ENCODE results near the gene VPS37B.
"Not testable (repeated sequence)": the region's sequence is repeated elsewhere in the genome, so short reads cannot be mapped to it uniquely, and the experiment has no call there.

The VPS37B gene

DNA sequence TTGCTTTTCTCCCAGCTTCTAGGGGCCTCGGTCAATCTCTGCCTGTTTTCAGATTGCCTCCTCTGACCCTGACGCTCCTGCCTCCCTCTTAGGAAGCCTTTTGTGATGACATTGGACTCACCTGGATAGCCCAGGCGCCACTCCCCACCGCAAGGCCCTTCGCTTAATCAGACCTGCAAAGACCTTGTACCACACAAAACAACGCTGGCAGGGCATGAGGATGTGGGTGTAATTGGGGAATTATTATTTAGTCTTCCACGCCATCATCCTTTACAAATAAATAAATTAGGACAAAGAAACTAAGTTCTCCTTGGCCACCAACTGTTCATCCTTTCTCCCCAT is 7.7 kb upstream of the VPS37B start:
- DNase-seq, result no peak

DNA sequence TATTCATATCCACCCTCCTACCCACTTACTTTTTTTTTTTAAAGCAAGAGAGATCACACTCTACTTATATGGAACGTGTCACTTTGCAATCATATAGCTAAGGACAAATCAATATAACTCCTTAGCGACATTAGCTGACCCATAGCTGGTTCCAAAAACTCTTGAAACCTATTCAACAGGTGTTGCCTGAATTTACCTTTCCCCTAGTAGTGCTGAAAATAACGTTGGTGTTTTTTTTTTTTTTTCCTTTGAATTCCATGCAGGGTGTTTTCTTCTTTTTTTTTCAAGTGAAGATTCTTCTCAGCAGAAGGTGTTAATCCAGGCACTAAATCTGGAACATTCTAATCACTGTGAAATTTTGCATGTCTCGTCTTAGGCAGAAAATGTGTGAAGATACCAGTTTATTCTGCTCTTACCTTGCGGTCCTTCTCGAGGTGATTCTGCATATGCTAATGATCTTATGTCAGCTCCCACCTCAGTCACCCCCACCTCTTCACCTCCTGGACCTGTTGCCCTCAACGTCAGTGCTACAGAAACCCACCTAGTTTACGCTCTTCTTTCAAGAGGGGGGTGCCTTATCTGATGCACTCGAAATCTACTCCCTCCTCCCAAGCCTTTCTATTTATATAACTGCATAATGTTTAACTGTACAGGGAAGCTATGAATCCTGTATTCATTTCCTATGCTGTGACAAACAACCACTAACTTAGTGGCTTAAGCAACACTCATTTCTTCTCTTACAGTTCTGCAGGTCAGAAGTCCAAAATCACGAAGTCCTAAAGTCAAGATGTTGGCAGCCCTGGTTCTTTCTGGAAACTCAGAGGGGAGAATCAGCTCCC is 7.1 kb upstream of the VPS37B start:
- no peak for DNase-seq

DNA sequence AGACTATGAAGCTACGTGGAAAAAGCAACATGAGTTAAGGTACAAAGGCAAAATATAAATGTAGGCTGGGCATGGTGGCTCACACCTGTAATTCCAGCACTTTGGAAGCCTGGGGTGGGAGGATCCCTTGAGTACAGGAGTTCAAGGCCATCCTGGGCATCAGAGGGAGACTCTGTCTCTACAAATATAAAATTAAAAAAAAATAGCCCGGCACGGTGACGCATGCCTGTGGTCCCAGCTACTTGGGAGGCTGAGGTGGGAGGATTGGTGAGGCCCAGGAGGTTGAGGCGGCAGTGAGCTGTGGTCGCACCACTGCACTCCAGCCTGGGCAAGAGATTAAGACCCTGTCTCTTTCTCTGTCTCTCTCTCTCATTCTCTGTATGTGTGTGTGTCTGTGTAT is 4.0 kb upstream of the VPS37B start:
- no peak for DNase-seq

DNA sequence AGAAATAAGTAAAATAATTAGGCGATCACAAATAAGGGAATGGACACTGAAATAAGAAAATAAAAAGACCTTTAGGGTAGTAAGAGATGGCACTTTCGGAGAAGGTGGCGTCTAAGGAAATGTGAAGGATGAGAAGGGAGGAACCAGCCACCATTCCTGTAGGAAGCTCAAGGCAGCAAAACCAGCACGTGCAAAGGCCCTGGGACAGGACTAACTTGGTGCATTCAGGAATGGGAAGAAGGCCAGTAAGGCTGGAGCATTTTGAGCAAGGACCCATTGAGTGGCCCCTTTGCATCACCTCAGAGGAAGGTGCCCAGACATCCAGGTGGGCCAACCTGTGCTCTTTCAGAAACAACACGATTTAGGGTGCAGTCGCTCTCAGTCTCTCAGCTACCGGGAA is 738 bp upstream of the VPS37B start:
- no peak for DNase-seq

DNA sequence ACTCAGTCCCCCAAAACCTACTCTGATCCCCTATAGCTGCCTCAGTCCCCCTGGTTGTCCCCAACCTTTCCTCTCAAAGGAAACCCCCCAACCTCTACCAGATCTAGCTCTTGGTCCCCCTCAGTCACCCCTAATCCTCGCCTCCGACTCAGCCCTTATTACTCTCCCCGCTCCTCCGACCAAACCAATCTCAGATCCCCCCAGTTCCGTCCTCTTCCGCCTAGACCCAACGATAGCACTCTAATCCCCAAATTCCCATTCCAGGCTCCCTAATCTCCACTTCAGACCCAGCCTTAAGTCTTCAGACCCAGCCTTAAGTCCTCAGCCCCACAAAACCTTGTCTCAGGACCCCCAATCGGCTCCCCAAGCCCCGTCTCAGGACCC is 612 bp downstream of the VPS37B start:
- no peak for DNase-seq

DNA sequence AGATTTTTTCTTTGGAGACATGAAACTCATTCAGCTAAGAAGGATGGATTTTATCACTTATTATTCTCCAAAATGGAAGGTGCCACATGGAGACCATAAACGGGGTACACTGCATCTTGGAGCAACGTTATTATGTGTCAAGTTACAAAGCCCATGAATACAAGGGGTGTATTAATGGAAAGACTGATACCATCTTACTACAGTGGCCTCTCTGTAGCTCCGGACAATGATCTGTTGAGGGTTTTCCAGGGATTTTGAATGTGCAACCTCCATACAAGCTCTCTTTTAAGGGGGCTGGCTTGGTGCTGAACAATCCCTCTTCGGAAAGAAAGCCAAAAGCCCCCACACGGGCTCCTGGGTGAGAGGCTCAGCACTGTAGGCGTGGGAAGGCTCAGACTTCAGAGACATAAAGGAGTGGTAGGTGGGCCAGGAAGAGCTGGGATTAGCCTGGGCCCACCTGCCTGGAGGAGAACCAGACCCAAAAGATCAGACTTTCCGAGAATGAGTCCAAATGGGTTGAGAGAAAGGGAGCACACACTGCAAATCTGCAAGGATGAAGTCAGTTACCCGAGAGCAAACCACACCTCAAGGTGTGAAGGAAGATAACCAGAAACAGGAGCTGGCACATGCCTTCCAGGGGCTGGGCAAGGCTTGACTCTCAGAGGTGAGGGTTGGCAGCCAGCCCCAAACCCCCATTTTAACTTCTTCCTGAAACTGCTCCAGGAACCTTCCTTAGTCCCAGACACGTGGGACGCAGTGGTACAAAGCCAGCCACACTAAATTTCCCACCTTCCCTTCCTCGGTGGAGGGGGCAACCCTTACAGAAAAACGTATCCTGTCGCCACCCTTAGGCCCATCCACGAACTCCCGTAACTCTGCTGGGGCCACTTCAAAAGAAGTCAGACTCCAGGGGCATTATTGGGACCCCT is 1.5 kb downstream of the VPS37B start:
- no peak for DNase-seq

DNA sequence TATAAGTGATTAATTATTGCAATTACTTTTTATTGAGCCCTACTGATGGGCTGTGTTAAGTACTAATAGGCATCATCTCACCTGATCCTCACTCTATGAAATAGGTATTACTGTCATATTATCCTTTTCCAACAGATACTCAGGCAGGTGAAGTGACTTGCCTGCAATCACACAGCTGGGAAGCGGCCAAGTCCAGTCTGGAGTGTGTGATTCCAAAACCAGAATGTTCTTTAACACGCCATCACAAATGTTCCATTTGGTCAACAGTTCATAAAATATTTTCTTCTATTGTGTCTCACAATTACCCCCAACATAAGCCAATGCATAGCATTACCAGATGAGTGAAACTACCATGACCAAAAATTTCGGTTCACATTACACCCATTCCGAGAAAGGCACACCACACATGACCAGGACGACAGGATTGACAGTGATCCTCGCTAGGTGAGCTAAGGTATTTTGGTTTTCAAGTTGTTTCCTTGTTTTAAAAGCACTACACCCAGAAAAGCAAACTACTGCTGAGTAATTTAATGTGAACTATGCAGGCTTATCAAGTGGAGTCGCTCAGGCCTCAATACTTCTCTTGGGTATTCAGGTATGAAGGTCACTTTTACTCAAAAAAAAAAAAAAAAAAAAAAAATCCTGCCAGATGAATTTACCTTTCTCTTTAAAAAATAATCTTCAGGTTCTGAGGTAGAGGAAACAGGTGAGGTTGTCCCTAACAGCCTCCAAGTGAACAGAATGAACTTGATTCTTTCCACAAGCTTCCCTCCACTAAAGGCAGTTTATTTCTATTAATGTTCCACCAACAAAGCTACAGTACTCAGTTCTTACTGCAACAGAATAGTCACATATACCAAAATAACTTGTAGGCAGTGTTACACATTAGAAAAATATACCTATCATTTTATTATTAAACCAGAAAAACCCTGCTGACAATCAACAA is 2.4 kb downstream of the VPS37B start:
- DNase-seq, result no peak

DNA sequence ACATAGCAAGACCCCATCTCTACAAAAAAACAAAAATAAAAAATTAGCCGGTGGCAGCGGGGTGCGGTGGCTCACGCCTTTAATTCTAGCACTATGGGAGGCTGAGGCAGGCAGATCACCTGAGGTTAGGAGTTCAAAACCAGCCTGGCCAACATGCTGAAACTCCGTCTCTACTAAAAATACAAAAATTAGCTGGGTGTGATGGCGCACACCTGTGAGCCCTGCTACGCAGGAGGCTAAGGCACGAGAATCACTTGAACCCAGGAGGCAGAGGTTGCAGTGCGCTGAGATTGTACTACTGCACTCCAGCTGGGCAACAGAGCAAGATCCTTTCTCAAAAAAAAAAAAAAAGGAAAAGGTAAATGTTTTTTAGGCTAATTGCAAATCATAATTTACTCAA is 3.2 kb downstream of the VPS37B start:
- DNase-seq, result not testable (repeated sequence)

DNA sequence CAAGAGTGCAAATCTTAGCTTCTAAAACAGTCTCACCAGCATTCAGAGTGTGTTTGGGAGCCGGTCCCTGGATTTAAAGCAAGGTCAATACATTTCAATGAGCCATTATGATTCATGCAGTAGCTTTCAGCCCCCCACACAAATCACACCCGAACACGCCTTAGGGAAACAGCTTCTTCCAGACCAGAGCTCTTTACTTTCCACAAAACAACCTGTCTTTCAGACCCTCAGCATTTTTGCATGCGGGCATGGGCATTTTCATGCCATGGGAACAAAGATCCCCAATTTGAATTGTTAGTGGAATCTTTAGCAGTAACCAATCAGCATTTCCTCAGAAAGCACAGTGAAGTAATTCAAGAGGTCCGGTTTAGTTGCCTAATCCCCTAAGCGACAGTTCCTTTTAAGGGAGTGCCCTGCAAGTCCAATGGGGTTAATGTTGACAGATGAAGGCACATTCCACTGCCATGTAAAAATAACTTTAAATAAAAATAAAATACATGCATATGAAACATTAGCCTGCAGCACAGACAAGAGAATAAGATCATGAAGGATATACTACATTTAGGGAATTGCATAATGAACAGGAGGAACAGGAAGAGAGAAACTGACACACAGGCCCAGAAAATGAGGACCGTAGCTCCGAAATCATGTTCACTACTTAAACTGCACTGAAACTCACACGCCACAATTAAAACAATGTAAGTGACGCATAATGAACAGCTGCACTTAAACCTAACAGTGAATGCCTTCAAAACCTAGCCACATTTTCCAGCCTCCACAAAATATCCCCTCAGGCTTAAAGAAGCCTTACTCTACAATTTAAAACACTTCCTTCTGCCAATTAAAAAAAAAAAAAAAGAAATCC is 4.0 kb downstream of the VPS37B start:
- DNase-seq, result peak; percentile 52

DNA sequence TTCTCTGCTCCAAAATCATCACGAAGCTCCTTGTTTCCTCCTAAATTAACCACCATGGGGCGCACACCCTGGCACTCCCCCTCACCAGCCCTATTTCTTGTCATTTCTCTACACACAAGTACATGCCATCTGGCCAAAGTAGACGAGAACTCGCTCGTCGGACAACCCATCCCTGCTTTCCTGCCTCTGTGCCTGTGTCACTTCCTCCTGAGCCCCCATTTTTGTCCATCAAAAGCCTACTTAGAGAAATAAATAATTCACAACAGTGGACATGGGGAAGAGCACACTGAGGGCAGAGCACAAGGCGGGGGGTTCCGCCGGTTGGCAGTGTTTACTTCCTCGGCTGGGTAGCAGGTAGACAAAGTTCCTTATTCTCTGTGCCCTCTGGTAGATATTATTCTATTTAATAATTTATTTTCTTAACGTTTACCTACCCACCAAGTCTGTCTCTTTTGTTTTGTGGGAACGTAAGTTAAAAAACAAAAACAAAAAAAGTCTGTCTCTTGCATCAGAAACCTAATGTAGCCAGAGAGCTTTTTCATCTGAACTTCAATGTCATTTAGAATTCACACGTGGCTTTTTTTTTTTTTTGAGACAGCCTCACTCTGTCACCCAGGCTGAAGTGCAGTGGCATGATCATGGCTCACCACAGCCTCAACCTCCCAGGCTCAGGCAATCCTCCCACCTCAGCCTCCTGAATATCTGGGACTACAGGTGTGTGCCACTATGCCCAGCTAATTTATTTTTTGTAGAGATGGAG is 6.0 kb downstream of the VPS37B start:
- DNase-seq, result no peak

DNA sequence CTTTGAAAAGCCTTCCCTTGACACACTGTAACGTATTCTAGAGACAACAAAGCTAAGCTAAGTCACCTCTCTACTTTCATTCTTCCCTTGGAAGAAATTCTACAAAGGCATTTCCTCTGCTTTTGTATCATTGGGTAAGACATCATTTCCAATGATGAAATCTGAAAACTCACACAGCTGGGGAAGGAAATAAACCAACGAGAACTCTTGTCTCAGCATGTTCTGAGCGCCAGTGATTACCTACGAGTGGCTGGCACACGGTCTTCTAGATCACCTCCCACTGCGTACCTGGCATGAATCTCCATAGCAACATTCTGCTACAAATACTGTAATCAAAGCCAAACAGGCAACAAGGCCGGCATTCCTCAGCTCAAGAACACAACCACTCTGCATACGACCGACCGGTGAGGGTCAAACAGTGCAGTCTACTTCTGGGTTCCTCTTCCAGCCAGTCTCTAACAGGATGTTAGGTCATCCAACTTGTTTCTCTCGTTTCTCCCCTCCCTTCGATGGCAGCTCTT is 7.6 kb downstream of the VPS37B start:
- DNase-seq, result peak; percentile 18

DNA sequence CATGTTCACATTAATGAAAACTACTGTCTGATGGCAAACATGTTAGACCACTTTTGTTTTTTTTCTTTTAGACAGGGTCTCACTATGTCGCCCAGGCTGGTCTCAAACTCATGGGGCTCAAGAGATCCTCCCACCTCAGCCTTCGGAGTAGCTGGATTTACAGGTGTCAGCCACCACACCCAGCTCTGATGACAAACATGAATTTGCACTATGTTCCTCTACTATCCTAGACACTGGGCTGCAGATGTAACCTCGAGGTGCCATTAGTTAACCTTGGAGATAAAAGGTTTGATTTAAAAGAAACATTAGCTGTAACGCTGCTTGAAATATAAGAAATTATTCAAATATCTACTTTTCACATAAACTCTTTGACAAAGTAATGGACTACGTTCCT is 8.1 kb downstream of the VPS37B start:
- DNase-seq, result no peak

DNA sequence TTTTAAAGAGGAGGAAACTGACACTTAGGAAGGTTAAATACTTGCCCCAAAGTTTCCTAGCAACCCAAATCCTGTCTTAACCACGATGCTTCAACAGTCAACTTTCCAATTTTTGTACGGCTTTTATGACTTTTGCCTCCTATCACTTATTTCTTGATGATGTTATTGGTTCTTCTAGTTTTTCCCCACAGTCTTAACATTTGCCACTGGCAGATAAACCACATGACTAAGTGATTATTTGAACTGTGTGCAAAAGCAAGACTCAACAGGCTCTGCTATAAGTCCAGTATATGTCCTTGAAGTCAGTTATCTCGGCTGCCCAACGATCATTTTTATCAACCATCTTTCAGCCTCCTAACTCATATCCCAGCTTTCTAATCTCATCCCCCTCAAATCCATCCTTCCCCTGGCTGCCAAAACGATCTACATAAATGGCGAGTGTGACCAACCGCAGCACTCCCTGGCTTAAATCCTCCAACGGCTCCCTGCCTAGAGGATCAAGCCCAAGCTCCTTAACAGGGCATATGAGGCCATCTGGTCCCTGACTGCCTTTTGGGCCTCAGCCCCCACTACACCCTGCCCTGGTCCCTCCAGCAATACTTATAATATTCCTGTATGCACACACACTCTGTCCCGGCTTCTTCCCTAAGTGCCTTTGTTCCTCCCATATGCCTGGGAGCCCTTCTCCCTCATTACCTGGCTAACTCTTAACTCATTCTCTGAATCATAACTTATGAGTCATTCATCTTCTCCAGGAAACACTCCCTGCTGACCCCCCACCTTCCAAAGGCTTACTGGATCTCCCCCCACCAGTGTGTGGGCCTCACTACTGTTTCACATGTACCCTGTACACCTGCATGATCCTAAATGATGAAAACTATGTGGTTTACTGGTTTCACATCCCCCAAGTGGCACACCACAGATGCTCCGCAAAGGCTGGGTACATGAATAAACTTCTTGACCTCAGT is 8.8 kb downstream of the VPS37B start:
- no peak for DNase-seq

DNA sequence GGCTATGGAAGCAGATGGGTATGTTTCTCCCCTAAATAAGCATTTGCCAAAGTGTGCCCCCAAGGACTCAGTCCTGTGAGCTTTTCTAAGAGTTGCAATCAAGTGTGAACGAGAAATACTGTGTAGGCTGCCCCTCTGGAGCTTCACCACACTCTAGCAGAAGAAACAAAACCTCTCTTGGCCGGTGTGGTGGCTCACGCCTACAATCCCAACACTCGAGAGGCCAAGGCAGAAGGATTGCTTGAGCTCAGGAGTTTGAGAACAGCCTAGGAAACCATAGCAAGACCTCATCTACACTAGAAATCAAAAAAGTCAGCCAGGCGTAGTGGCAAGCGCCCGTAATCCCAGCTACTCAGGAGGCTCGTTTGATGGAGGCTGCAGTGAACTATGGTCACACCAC is 9.8 kb downstream of the VPS37B start:
- no peak for DNase-seq

DNA sequence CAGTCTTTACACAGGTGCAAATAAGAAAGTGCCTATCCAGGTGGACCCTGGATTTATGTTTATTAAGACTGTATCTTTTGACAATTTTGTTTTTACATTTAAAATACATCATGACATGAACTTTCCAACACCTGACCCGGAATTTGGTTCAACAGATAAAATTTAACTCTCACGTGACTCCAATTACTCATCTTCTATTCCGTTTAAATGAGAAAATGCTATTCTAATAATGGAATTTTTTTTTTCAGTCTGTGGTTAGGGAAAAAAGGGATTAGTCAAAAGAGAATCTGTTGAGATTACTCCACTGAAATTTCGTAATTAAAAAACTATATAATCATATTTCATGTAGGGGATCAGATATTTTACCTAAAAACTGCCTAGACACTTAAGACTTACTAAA is 11.1 kb downstream of the VPS37B start:
- DNase-seq, result no peak

DNA sequence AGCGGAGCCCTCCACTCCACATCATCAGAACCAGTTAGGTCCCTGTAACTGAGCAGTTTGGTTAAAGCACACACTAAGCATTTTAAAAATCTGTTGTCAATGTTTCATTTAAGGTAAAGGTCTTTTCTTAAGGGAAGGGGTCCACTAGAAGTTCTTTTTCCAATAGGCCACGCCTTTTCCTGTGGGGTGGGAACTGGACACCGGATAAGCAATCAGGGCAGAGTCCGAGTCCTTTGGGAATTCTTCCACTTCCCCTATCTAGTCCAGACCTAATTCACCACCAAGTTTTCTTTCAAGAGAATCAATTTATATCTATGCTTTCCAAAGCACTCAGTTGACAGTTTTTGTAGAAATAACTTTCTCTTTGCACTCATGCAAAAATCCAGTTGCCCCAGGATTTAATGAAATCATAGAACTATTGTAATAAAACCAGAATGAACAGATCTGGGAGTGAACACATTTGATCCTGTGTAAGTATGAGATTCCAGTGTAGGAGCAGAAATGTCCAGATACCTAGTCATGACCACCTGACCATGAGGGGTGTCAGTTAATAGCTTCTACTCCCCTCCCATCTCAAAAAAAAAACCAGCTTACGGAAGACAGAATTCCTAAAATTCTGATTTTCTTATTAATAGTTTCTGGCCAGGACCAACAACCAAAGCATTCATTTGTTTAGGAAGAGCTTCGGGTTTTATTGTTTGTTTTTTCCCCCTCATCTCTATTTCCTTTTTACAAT is 11.7 kb downstream of the VPS37B start:
- DNase-seq, result no peak

DNA sequence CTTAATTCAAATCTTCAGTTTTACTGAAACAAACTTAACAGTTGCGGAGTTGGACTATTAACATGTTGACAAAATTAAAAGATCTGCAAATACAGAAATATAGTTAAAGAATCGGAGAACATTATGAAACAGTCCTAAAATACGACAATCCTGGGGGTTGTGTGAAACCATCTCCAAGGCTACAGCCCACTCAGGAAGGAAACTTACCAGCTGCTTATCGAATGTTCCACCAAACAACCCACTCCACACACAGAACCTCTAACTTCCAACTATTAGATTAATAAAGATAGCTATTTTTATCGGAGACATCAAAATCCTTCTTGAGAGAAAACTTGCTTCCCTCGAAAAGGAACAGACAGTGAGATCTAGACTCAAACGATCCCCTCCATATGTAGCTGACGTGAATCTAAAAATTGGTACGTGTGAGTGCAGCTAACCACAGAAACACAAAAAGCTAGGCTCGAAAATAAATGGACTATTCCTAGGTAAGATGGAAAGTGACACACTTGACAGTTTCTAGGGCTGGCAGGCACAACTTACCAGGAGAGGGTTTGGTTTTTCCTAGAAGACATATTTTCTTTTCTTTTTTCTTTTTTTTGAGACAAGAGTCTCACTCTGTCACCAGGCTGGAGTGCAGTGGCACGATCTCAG is 12.9 kb downstream of the VPS37B start:
- no peak for DNase-seq

DNA sequence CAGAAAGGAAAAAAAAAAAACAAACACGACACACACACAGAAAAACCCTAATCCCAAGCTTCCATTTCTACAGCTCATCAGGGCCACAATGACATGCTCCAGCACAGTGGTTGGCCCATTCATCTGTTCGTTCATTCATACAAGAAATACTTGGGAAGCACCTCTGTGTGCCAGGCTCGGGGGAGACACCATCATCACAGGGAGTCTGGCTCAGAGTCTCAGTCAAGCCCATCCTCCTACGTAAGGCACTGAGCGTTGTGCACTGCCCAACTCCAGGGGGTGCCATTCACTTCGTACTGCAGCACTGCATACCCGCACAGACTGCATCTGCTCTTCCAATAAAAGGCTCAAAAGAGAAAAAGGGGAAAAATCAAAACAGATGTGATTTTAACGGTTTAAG is 15.3 kb downstream of the VPS37B start:
- DNase-seq, result no peak
